Spinal cord (tissue), 10 donors: ENCODE results near the gene LGALS14. TPM values are rescaled to one million over a fixed set of nuclear protein-coding genes. Genes with fewer than 3 reads are reported as not detected.

ENCODE experiments used
- DNase-seq, 6 donors: peaks; one replicate each; pipeline versions ENCODE4 v3.0.0 to v3.0.0-alpha.2; 2013 to 2015; ENCODE audit warnings: low spot score in 6 of 6, low read depth in 4 of 6
- H3K27ac ChIP-seq: one replicate; pipeline ENCODE4 v1.5.1; 2013; ENCODE audit warnings: low read depth, low read length, control low read depth
- H3K27me3 ChIP-seq: one replicate; pipeline ENCODE4 v1.6.1; 2013; ENCODE audit warnings: low read length; ENCODE audit not compliant: control insufficient read depth, insufficient read depth
- H3K36me3 ChIP-seq: one replicate; pipeline ENCODE4 v1.6.1; 2013; ENCODE audit warnings: low read length; ENCODE audit not compliant: control insufficient read depth, insufficient read depth
- H3K4me1 ChIP-seq: one replicate; pipeline ENCODE4 v1.6.1; 2013; ENCODE audit warnings: low read length; ENCODE audit not compliant: control insufficient read depth, insufficient read depth
- H3K4me3 ChIP-seq: one replicate; pipeline ENCODE4 v1.5.1; 2013; ENCODE audit warnings: low read depth, low read length, control low read depth
- H3K9me3 ChIP-seq: one replicate; pipeline ENCODE4 v1.6.1; 2013; ENCODE audit warnings: low read length; ENCODE audit not compliant: control insufficient read depth, insufficient read depth
- WGBS: methylation state at CpG from one replicate; pipeline ENCODE4 v1.1.5; 2013; ENCODE audit warnings: missing lambda C conversion rate; ENCODE audit not compliant: insufficient coverage; 5-methylcytosine and 5-hydroxymethylcytosine counted together
- polyA plus RNA-seq, 2 donors: library from polyadenylated mRNA; unstranded; fragments of 120-200 nt; gene quantifications; one replicate each; pipeline ENCODE4 v1.2.1, GENCODE V29; 2013; ENCODE audit not compliant: insufficient read length in 2 of 2
- total RNA-seq, 2 donors: library from RNA; depleted of rRNA in 1 of 2; stranded (reverse); fragments of 120-200 nt in 1 of 2; fragments of >200 nt in 1 of 2; gene quantifications; one replicate each; pipeline versions ENCODE4 v1.2.3 to v1.2.4, GENCODE V29; 2013 to 2014
- donor health status: healthy.

Gene LGALS14
- total and polyA plus RNA-seq, 4 donors = 0.28 to 0.57 (median 0.35) TPM; not detected in 1

- no peaks in the 10 kb centered on the region for H3K27me3 ChIP-seq
- no peaks in the 10 kb centered on the region for H3K4me1 ChIP-seq
- H3K9me3 ChIP-seq = no peaks in the 10 kb centered on the region
- WGBS = 78% methylated on average over 3 of the region's 3 CpGs
- DNase-seq = no peak
- H3K36me3 ChIP-seq = no peaks in the 10 kb centered on the region
- no peak overlapping the region for H3K27ac ChIP-seq
- no peak overlapping the region for H3K4me3 ChIP-seq
Measured at GRCh38 chr19:39737351-39737750, 33.1 kb downstream of the LGALS14 start.

GRCh38 chr19:39737891-39738290 lies 33.6 kb downstream of the LGALS14 start, which contains the start of gene CLC:
CLC (minus strand) TSS chr19:39738029; CDS start chr19:39737952, 77 bp downstream.
- H3K4me3 ChIP-seq = no peak within 1 kb of the TSS
- H3K4me1 ChIP-seq = no peaks in the 10 kb centered on the region
- H3K36me3 ChIP-seq = no peaks in the 10 kb centered on the region
- 80% methylated on average over 1 of the region's 3 CpGs for WGBS
- no peak within 1 kb of the TSS for H3K27ac ChIP-seq
- no peak for DNase-seq
- no peaks in the 10 kb centered on the region for H3K9me3 ChIP-seq
- H3K27me3 ChIP-seq = no peaks in the 10 kb centered on the region

GRCh38 chr19:39738814-39739213 lies 34.5 kb downstream of the LGALS14 start:
- H3K4me1 ChIP-seq = no peaks in the 10 kb centered on the region
- H3K27me3 ChIP-seq = no peaks in the 10 kb centered on the region
- no peak overlapping the region for H3K27ac ChIP-seq
- H3K36me3 ChIP-seq = no peaks in the 10 kb centered on the region
- no peak overlapping the region for H3K4me3 ChIP-seq
- WGBS = no CpG with 5 or more reads among the region's 3 CpGs
- DNase-seq = peak in 1 of 6 donors; percentile 22
- no peaks in the 10 kb centered on the region for H3K9me3 ChIP-seq

- no peaks in the 10 kb centered on the region for H3K9me3 ChIP-seq
- no peak overlapping the region for H3K4me3 ChIP-seq
- WGBS = no CpG with 5 or more reads among the region's 1 CpG
- H3K36me3 ChIP-seq = no peaks in the 10 kb centered on the region
- no peaks in the 10 kb centered on the region for H3K27me3 ChIP-seq
- DNase-seq = no peak
- H3K27ac ChIP-seq = no peak overlapping the region
- H3K4me1 ChIP-seq = no peaks in the 10 kb centered on the region
Measured at GRCh38 chr19:39740395-39740794, 36.1 kb downstream of the LGALS14 start.

GRCh38 chr19:39745643-39746042 lies 41.4 kb downstream of the LGALS14 start:
- H3K36me3 ChIP-seq = no peaks in the 10 kb centered on the region

GRCh38 chr19:39746836-39747529 lies 42.7 kb downstream of the LGALS14 start:
- no peaks in the 10 kb centered on the region for H3K27me3 ChIP-seq
- H3K4me1 ChIP-seq = no peaks in the 10 kb centered on the region
- H3K36me3 ChIP-seq = no peaks in the 10 kb centered on the region
- H3K4me3 ChIP-seq = no peak overlapping the region
- 86% methylated on average over 2 of the region's 4 CpGs for WGBS
- no peaks in the 10 kb centered on the region for H3K9me3 ChIP-seq
- DNase-seq = no peak
- no peak overlapping the region for H3K27ac ChIP-seq

More at GRCh38 chr19:39745643-39746042, 41.4 kb downstream of the LGALS14 start:
- no peaks in the 10 kb centered on the region for H3K4me1 ChIP-seq
- no peaks in the 10 kb centered on the region for H3K9me3 ChIP-seq
- no peak for DNase-seq
- no peaks in the 10 kb centered on the region for H3K27me3 ChIP-seq
- WGBS = 68% methylated on average over 3 of the region's 3 CpGs
- H3K27ac ChIP-seq = no peak overlapping the region
- H3K4me3 ChIP-seq = no peak overlapping the region

- Histone ChIP-seq H3K27ac (no peak overlapping the region), H3K4me1 (no peaks in the 10 kb centered on the region), H3K36me3 (no peaks in the 10 kb centered on the region), H3K9me3 (no peaks in the 10 kb centered on the region), H3K27me3 (no peaks in the 10 kb centered on the region), H3K4me3 (no peak overlapping the region)
- no peak for DNase-seq
- WGBS = 84% methylated on average over 5 of the region's 5 CpGs
Measured at GRCh38 chr19:39749981-39750380, 45.7 kb downstream of the LGALS14 start.

GRCh38 chr19:39752390-39752789 lies 48.1 kb downstream of the LGALS14 start:
- Histone ChIP-seq H3K9me3 (no peaks in the 10 kb centered on the region), H3K27ac (no peak overlapping the region), H3K4me3 (no peak overlapping the region), H3K36me3 (no peaks in the 10 kb centered on the region), H3K27me3 (no peaks in the 10 kb centered on the region), H3K4me1 (no peaks in the 10 kb centered on the region)
- no peak for DNase-seq

GRCh38 chr19:39752795-39753194 lies 48.5 kb downstream of the LGALS14 start:
- H3K27ac ChIP-seq = no peak overlapping the region
- H3K9me3 ChIP-seq = no peaks in the 10 kb centered on the region
- no peaks in the 10 kb centered on the region for H3K36me3 ChIP-seq
- DNase-seq = no peak
- no peaks in the 10 kb centered on the region for H3K27me3 ChIP-seq
- no peak overlapping the region for H3K4me3 ChIP-seq
- H3K4me1 ChIP-seq = no peaks in the 10 kb centered on the region

GRCh38 chr19:39754544-39754943 lies 50.3 kb downstream of the LGALS14 start:
- Histone ChIP-seq H3K4me1 (no peaks in the 10 kb centered on the region), H3K27me3 (peaks cover 3% of the 10 kb centered on the region), H3K9me3 (no peaks in the 10 kb centered on the region), H3K36me3 (no peaks in the 10 kb centered on the region), H3K27ac (no peak overlapping the region), H3K4me3 (no peak overlapping the region)
- WGBS = no CpG with 5 or more reads among the region's 2 CpGs
- DNase-seq = no peak
